Smooth muscle cell (in vitro differentiated cells): ENCODE measurements around the gene ZBTB17. TPM values are rescaled to one million over a fixed set of nuclear protein-coding genes. Genes with fewer than 3 reads are reported as not detected.

Experiments used
- DNase-seq: peaks from one replicate; lab custom pipeline; 2025; ENCODE audit not compliant: unreplicated experiment; lab: John Stamatoyannopoulos, UW
- H2AFZ ChIP-seq: fragments of 200-600 bp; sonication (generic); 2 replicates; pipeline ENCODE4 v1.6.0; 2016; ENCODE audit warnings: antibody characterized with exemption, low read depth, mild to moderate bottlenecking
- H3F3A ChIP-seq: fragments of 200-600 bp; sonication (generic); 2 replicates; pipeline ENCODE4 v1.6.0; 2017; ENCODE audit warnings: antibody characterized with exemption, low read depth
- H3K27ac ChIP-seq: fragments of 200-600 bp; sonication (generic); 2 replicates; pipeline ENCODE4 v1.5.1; 2016; ENCODE audit warnings: low read depth, mild to moderate bottlenecking
- H3K27me3 ChIP-seq: fragments of 200-600 bp; sonication (generic); 2 replicates; pipeline ENCODE4 v1.6.1; 2016; ENCODE audit warnings: low read depth, mild to moderate bottlenecking
- H3K36me3 ChIP-seq: fragments of 200-600 bp; sonication (generic); 2 replicates; pipeline ENCODE4 v1.5.1; 2016; ENCODE audit warnings: low read depth
- H3K4me1 ChIP-seq: fragments of 200-600 bp; sonication (generic); 2 replicates; pipeline ENCODE4 v1.5.1; 2016; ENCODE audit warnings: low read depth
- H3K4me2 ChIP-seq: fragments of 200-600 bp; sonication (generic); 2 replicates; pipeline ENCODE4 v1.6.0; 2016; ENCODE audit warnings: mild to moderate bottlenecking
- H3K4me3 ChIP-seq: fragments of 200-600 bp; sonication (generic); 2 replicates; pipeline ENCODE4 v1.5.1; 2016; ENCODE audit warnings: mild to moderate bottlenecking
- H3K79me2 ChIP-seq: fragments of 200-600 bp; sonication (generic); 2 replicates; pipeline ENCODE4 v1.6.0; 2016; ENCODE audit warnings: low read depth, mild to moderate bottlenecking
- H3K9ac ChIP-seq: fragments of 200-600 bp; sonication (generic); 2 replicates; pipeline ENCODE4 v1.6.0; 2016; ENCODE audit warnings: low read depth
- H3K9me3 ChIP-seq: fragments of 200-600 bp; sonication (generic); replicated peaks from 2 replicates; pipeline ENCODE4 v1.5.1; 2016; ENCODE audit warnings: low read depth
- H4K20me1 ChIP-seq: fragments of 200-600 bp; sonication (generic); 2 replicates; pipeline ENCODE4 v1.6.0; 2016; ENCODE audit warnings: low read depth
- CTCF ChIP-seq: fragments of 200-600 bp; sonication (generic); IDR thresholded peaks from 2 replicates; pipeline ENCODE4 v1.5.1; 2017; ENCODE audit warnings: borderline replicate concordance, mild to moderate bottlenecking, antibody characterized with exemption; ENCODE audit not compliant: insufficient read depth, poor library complexity, severe bottlenecking
- WGBS: methylation state at CpG from one replicate; pipeline ENCODE4 v1.1.7; 2016; ENCODE audit warnings: low lambda C conversion rate; 5-methylcytosine and 5-hydroxymethylcytosine counted together
- polyA plus RNA-seq: library from polyadenylated mRNA; unstranded; fragments of >200 nt; fragmentation: Nextera tagmentation; extraction: Ambion mirVana; gene quantifications from 2 replicates; pipeline ENCODE4 v1.2.1, GENCODE V29; 2016
- total RNA-seq: library from RNA; depleted of rRNA; stranded (reverse); fragments of >200 nt; gene quantifications from 2 replicates; pipeline ENCODE4 v1.2.3, GENCODE V29; 2014

ZBTB17 gene
- total and polyA plus RNA-seq, 2 experiments from 2014 or later, result 29.4 to 42.5 TPM

DNA sequence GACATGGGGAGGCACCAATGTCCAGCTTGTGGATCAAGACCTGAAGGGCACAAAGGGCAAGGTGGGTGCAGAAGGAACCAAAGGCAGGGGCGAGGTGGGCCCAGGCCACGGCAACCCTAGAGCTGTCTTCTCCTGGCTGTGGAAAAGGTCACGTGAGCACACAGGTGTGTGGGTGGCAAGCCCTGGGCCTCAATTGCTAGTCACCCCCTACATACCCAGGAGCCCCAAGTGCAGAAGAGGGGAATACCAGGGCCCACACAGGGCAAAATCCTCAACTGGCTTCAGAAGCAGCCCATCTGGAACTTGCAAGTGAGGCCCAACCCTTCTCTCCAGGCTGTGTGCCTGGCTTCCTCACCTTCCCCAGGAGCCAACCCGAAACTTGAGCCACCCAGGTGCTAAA, 25.6 kb downstream of the ZBTB17 start:
- TF ChIP-seq CTCF, result no peak
- H3F3A ChIP-seq, result peaks cover 48% of the 10 kb centered on the region
- peaks cover 55% of the 10 kb centered on the region for H3K4me1 ChIP-seq
- H3K36me3 ChIP-seq, result no peaks in the 10 kb centered on the region
- no peak overlapping the region for H2AFZ ChIP-seq
- no peak for DNase-seq
- no peaks in the 10 kb centered on the region for H3K9me3 ChIP-seq
- peak overlapping the region; percentile 87 for H3K9ac ChIP-seq
- H4K20me1 ChIP-seq, result peaks cover 28% of the 10 kb centered on the region
- H3K4me2 ChIP-seq, result peak overlapping the region; percentile 81
- no peaks in the 10 kb centered on the region for H3K27me3 ChIP-seq
- H3K27ac ChIP-seq, result peak overlapping the region; percentile 100
- no peak overlapping the region for H3K4me3 ChIP-seq
- peaks cover 41% of the 10 kb centered on the region for H3K79me2 ChIP-seq
- 80% methylated on average over 4 of the region's 4 CpGs for WGBS

DNA sequence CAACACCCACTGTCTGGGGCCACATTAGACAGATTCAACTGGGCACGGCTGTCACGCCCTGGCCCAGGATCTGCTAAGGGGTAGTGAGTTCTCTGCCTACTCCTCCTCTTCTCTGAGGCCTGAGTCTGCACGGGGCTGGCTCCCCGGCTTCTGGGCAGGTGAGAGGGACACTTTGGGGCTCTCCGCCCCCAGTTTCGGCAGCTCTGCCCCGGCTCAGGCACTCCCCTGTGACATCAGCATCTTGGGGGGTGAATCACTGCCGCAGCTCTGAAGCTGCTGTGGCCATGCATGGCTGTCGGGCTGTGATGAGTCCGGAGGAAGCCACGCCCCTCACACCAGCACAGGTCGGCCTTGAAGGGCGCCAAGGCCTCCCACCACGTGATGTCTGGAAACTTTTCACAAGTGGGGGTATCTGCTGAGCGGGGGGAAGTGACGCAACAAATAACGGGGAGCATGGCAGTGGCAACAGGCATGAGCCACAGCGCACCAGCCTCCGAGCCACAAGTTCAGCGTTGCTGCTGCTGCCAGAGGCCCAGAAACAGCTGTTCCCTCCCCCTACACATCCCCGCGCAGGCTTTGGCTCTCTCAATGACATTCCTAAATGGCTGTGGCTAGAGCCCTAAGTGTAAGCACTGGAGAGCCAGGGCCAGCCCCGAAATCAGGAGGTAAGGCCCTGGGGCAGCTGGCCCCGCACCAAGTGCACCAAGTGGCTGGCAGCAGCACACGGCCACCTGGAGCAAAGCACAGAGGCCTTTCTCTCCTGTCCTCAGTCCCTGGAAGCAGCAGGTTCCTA, 26.3 kb downstream of the ZBTB17 start:
- Histone ChIP-seq H3K36me3 (no peaks in the 10 kb centered on the region), H3K4me2 (peak overlapping the region; percentile 90), H3K9ac (peak overlapping the region; percentile 99), H3K4me1 (peaks cover 55% of the 10 kb centered on the region), H3F3A (peaks cover 43% of the 10 kb centered on the region), H3K27me3 (no peaks in the 10 kb centered on the region), H3K9me3 (no peaks in the 10 kb centered on the region), H4K20me1 (peaks cover 28% of the 10 kb centered on the region), H2AFZ (no peak overlapping the region), H3K27ac (peak overlapping the region; percentile 100), H3K4me3 (peak overlapping the region; percentile 35), H3K79me2 (peaks cover 35% of the 10 kb centered on the region)
- TF ChIP-seq CTCF, result no peak
- DNase-seq, result peak; percentile 85
- 17% methylated on average over 25 of the region's 25 CpGs for WGBS

GRCh38 chr1:15948595-15949452, 27.1 kb downstream of the ZBTB17 start:
- Histone ChIP-seq H2AFZ (no peak overlapping the region), H3K4me3 (peak overlapping the region; percentile 35), H3K27ac (peak overlapping the region; percentile 100), H3K9me3 (no peaks in the 10 kb centered on the region), H3K4me1 (peaks cover 49% of the 10 kb centered on the region), H3K27me3 (no peaks in the 10 kb centered on the region), H3K9ac (peak overlapping the region; percentile 99), H3K36me3 (no peaks in the 10 kb centered on the region), H3F3A (peaks cover 36% of the 10 kb centered on the region), H3K4me2 (peak overlapping the region; percentile 90), H3K79me2 (peaks cover 27% of the 10 kb centered on the region), H4K20me1 (peaks cover 28% of the 10 kb centered on the region)
- no peak for TF ChIP-seq CTCF
- WGBS, result 38% methylated on average over 15 of the region's 15 CpGs
- DNase-seq, result peak; percentile 70
